HK-2 (cell line): ENCODE data around the gene QDPR.
A peak's percentile ranks its signal among the peaks of the same experiment; 100 is the strongest.
"Not testable (repeated sequence)": the region's sequence is repeated elsewhere in the genome, so short reads cannot be mapped to it uniquely, and the experiment has no call there.

Source experiments
- DNase-seq: peaks from one replicate; pipeline ENCODE4 v3.0.0-alpha.2; 2018; ENCODE audit not compliant: unreplicated experiment

QDPR gene

GRCh38 chr4:17511950-17512795 lies at the start of gene QDPR:
Gene QDPR (minus strand): TSS chr4:17512090. CDS start chr4:17512054, 36 bp downstream.
- DNase-seq, result peak; percentile 81

DNA sequence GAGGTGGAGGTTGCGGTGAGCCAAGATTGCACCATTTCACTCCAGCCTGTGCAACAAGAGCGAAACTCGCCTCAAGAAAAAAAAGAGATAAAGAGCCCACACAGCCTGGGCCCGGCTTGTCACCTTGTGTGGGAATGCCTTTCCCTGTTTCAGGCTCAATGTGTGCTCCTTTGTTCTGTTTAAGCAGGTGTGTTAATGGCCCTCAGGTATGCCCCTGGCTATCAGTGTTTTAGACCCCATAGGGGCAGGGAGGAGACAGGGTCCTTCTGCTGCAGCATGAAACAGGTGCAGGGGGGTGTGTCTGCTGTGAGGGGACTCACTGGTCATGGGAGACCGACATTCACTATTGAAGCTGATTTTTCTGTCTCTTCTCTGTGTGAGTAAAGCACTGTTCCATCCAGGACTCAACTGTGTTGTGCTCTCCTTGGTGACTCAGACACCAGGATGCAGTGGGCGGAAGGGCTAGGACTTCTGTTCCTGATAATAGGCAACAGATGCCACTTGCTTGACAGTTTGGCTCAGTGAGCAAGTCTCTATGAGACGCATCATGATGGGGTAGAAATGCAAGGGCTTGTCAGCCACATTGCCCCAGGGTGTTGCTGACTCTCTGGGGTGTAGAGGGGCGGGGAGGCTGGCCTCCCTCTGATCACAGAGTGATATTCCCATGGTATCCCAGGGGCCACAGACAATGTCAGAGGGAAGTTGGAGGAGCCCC lies 49.5 kb upstream of the QDPR start:
- no peak for DNase-seq

DNA sequence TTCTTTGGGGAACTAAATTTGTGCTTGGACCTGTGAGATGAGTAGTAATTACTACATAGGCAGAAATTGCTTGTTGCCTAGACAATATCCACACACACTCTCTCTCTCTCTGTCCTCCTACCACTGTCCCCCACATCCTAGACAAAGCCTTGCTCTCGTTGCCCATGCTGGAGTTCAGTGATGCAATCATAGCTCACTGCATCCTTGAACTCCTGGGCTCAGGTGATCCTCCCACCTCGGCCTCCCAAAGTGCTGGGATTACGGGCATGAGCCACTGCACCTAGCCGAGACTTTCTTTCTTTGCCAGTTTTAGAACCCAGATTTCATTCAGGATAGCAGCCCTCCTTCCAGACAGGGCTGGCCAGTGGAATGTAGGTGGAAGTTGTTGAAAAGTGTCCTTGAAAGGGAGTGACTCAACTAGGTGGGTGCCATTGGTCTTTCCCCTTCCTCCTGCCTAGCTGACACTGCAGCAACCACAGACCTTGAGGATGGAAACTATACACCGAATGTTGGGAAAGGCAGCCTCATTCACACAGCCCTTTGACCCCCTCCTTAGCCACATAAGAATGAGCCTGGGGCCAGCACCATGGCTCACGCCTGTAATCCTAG lies 48.3 kb upstream of the QDPR start:
- no peak for DNase-seq

- DNase-seq, result no peak
Measured at GRCh38 chr4:17559709-17560048, 47.8 kb upstream of the QDPR start.

- DNase-seq, result no peak
Measured at GRCh38 chr4:17558941-17559708, 47.2 kb upstream of the QDPR start.

DNA sequence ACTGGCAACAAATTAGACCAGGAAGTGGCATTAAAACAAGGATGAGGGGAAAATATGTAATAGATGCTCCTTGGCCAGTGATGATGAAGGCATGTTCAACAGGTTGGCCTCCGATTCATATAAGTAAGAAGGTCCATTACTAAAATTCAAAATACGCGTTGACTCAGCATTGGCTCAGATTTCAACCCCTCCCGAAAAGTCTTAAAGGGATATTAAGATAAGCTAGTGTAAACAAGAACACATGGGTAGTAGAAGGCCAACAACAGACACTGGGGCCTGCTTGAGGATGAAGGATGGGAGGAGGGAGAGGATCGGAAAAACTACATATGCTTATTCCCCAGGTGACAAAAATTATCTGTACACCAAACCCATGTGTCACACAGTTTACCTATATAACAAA lies 46.0 kb upstream of the QDPR start:
- DNase-seq, result no peak

DNA sequence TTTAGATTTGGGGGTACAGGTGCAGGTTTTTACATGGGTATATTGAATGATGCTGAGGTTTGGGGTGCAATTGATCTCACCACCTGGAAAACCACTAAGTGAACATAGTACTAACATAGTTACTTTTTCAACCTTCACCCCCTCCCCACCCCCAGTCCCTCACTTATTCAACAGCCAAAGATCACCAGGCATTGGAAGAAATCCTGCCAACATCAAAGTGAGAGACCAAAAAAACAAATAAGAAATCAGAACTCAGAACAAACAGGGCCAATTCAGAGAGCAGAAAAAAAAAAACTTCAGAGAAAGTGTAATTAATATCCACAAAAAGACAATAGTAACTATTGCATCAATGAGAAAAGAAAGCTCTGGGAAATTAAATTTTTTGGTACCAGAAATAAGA lies 44.6 kb upstream of the QDPR start:
- no peak for DNase-seq

DNA sequence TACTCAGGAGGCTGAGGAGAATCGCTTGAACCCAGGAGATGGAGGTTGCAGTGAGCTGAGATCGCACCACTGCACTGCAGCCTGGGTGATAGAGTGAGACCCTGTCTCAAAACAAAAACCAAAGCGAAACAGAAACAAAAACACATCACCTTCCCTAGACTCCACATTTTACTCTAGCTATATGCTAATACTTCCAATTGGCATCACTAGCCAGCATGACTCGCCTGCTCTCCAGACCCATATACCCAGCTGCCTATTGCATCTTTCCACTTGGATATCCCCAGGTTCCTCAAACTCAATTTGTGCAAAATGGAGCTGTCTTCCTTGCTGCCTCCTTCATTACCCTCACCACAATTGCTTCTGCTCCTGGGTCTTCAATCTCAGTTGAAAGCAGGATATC lies 42.7 kb upstream of the QDPR start:
- DNase-seq, result no peak

DNA sequence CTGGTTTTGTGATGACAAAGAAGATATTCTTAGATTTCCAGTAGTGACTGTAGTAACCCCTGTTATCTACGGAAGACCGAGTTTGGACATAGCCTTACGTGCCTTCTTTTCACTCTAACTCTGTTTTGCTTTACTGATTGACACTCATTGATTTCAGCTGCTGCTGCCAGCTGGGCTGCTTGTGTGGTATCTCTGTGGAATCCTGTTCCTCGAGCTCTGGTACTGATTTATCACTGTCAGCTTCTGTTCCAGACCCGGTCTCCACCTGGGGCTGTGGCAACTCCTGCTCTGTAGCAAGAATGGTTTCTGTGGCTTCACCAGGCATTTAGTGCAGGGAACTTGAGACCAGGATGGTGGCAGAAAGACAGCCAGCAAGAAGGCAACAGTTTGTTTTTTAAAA lies 40.5 kb upstream of the QDPR start:
- no peak for DNase-seq

- DNase-seq, result no peak
Measured at GRCh38 chr4:17550549-17550948, 38.7 kb upstream of the QDPR start.

GRCh38 chr4:17546678-17547077 lies 34.8 kb upstream of the QDPR start:
- no peak for DNase-seq

- no peak for DNase-seq
Measured at GRCh38 chr4:17546222-17546621, 34.3 kb upstream of the QDPR start.

DNA sequence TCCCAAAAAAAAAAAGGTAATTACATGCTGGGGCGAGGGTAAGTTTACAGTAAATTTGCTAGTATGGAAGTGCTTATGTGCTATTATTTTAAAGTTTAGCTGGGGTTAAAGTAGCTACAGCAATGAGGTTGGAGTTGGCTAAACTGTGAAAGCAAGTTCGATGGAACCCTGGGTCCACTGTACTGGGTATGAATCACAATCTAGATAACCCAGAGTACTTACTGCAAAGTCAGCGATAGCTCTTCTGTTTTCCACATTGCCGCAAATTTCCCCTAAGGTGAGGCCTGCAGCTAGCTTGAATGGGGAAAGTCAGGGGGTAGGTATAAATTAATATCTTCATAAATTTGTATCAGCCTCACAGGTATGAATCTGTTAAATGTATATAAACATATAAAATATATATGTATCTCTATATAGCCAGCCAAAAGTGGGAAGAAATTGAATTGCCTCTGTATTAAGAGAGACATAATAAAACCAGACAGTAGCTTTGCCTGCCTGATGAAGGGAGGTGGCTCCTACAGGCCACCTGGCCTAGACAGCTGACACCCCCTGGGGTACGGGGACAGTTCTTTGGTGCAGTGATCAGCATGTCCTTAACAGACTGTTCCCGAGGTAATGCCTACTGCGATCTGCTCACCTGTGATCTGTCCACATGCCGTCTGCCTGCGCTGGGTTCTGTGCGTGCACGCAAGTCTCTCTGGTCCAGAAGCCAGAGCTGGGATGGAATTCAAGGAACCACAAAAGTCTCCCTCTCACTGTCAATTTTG lies 33.7 kb upstream of the QDPR start:
- no peak for DNase-seq

DNA sequence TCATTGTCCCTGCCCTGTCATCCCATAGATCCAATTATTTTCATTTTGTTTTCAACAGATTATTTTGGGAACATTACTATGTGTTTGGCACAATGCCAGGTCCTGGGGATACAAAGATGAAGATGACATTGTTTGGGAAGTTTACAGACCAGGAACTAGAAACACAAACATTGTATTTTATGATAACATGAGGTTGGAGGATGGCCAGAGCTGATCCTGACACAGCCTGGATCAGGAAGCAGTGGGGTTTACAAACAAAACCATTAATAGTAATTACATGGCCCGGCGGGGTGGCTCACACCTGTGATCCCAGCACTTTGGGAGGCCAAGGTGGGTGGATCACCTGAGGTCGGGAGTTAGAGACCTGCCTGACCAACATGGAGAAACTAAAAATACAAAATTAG lies 32.9 kb upstream of the QDPR start:
- no peak for DNase-seq

GRCh38 chr4:17544205-17544604 lies 32.3 kb upstream of the QDPR start:
- DNase-seq, result no peak

DNA sequence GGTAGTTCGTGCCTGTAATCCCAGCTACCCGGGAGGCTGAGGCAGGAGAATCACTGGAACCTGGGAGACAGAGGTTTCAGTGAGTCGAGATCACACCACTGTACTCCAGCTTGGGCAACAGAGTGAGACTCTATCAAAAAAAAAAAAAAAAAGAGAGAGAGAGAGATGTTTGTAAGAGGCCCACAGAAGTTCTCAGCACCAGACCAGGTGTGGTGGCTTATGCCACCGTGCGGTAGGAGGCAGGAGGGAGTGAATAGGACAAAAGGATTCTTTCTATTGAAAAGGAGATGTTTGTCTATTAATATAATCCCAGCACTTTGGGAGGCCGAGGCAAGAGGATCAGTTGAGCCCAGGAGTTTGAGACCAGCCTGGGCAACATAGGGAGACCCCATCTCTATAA lies 25.2 kb upstream of the QDPR start:
- DNase-seq, result not testable (repeated sequence)

DNA sequence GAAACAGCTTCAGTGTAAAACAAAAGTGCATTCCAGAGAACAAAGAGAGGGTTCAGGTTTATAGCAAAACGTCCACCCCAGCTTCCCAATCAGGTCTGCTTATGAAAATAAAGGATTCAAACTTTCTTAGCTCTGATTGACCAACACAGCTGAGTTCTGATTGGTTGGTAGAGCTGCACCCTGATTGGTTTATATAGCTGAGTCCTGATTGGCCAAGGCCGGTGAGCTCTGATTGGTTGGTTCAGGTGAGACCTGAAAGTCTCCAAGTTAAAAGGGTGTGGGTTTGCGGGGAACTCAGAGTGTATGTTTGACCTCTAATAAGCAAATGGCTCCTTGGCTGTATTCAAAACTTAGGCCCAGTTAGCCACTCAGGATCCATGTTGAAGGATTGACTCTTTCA lies 24.0 kb upstream of the QDPR start:
- DNase-seq, result no peak

DNA sequence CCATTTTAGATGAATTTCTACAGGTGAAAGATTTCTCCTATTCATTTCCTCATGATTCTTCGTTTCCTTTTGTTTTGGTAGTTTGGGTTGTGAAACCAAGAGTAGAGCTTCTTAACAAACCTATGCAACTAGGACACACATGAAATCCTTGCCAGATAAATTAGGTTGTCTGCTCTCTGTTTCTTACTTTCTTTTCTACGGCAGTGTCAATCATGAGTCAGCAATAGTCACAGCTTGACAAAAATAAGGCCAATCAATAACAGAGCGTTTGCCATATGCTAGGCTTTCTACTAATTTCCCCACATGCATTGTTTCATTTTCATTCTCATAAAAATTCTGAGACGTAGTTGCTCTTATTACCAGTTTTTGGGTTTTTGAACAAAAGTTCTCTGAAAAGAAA lies 23.4 kb upstream of the QDPR start:
- no peak for DNase-seq

GRCh38 chr4:17534705-17535104 lies 22.8 kb upstream of the QDPR start:
- no peak for DNase-seq

DNA sequence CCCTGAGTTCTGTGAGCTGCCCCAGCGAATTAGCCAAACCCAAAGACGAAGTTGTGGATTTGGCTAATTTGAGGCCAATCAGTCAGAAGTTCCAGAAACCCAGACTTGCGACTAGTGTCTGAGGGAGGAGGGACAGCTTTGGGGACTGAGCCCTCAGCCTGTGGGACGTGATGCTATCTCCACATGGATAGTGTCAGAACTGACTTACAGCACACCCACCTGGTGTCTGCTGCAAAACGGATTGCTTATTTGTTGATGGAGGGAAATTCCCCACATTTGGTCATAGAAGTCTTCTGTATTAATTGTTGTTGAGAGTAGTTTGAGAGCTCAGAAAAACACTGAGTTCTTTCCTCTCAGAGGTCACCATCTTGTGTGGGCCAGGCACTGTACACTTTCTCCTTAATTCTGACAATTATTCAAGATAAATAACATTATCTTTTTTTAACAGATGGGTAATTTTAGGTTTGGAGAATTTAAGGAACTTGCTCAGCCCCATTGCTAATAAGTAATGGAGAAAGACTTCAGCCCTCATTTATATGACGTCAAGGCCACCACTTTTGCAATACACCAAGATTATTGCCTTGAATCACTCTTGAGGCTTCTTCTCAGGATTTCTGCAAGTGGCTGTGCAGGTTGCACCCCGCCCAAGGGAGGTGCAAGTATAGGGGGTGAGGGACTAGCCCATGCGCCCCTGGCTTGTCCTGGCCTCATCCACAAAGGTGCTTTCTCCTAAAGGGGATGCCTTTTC lies 19.8 kb upstream of the QDPR start:
- DNase-seq, result no peak
